ENCODE measurements around the gene RGS9. TPM values are rescaled to one million over a fixed set of nuclear protein-coding genes. Genes with fewer than 3 reads are reported as not detected.

The RGS9 gene
- total and polyA plus RNA-seq, 2 donors (not counting 1 experiment from before 2014, with no cell fraction given): 0.36 to 3.4 TPM

DNA sequence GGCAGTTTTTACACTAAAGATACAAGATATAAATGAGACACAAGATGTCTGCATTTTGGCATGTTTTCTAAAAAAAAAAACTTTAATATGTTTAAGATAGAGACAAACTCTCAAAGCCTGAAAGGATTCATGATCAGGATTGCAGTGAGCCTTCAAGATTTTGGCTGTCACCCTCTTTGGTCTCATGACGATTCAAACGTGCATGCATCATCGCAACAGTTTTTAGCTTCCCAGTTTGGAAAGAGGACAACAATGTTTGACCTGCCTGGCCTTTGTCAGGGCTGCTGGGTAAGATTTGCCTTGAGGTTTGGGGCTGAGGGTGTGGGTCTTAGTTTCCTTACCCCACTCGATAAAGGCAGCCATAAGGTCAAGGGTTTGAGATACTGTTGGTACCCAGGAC lies 134.1 kb downstream of the RGS9 start:
- ChIA-PET POLR2A (no interaction called here), CTCF (no interaction called here)
- H3K36me3 ChIP-seq (replicated peaks in 1 of 2; ENCODE audit: control extremely low read depth in 1 of 2, control insufficient read depth in 1 of 2, extremely low read depth in 1 of 2, insufficient read depth in 2 of 2, low read length in 1 of 2): no peaks in the 10 kb centered on the region
- no peak overlapping the region for H3K27ac ChIP-seq (ENCODE audit: low read length in 2 of 2)
- no peak overlapping the region for H3K9ac ChIP-seq (ENCODE audit: low read length)
- H3K9me3 ChIP-seq (ENCODE audit: control extremely low read depth in 1 of 3, control insufficient read depth in 2 of 3, insufficient read depth in 1 of 3, low read length in 2 of 3): no peaks in the 10 kb centered on the region
- H4K20me1 ChIP-seq (ENCODE audit: control insufficient read depth, insufficient read depth, low read length, poor library complexity, severe bottlenecking): no peaks in the 10 kb centered on the region
- intact Hi-C loops (cut with micrococcal nuclease): no loop called here
- H2AFZ ChIP-seq (ENCODE audit: insufficient read depth, low read depth, low read length, poor library complexity, severe bottlenecking): no peak overlapping the region
- TF ChIP-seq, protein P1, sequence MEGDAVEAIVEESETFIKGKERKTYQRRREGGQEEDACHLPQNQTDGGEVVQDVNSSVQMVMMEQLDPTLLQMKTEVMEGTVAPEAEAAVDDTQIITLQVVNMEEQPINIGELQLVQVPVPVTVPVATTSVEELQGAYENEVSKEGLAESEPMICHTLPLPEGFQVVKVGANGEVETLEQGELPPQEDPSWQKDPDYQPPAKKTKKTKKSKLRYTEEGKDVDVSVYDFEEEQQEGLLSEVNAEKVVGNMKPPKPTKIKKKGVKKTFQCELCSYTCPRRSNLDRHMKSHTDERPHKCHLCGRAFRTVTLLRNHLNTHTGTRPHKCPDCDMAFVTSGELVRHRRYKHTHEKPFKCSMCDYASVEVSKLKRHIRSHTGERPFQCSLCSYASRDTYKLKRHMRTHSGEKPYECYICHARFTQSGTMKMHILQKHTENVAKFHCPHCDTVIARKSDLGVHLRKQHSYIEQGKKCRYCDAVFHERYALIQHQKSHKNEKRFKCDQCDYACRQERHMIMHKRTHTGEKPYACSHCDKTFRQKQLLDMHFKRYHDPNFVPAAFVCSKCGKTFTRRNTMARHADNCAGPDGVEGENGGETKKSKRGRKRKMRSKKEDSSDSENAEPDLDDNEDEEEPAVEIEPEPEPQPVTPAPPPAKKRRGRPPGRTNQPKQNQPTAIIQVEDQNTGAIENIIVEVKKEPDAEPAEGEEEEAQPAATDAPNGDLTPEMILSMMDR (IDR thresholded peaks at IDR 0.05): no peak
- TF ChIP-seq EZH2 (IDR thresholded peaks at IDR 0.05; ENCODE audit: borderline replicate concordance, insufficient read depth, low read depth, low read length, poor library complexity, severe bottlenecking): no peak
- H3K27me3 ChIP-seq (replicated peaks in 1 of 4; ENCODE audit: control extremely low read depth in 1 of 4, control insufficient read depth in 3 of 4, insufficient read depth in 4 of 4, low read length in 3 of 4): no peaks in the 10 kb centered on the region
- 81% methylated on average over 4 of the region's 4 CpGs for WGBS (ENCODE audit: insufficient coverage)
- no peaks in the 10 kb centered on the region for H3K4me1 ChIP-seq (ENCODE audit: control insufficient read depth in 2 of 2, insufficient read depth in 2 of 2, low read length in 2 of 2)
- no peak for ATAC-seq (ENCODE audit: low read depth)
- Mint-ChIP-seq H3K9me3 (ENCODE audit: insufficient read depth) (peaks cover 7% of the 10 kb centered on the region), H3K4me3 (no peak overlapping the region), H3K4me1 (no peaks in the 10 kb centered on the region), H3K27me3 (peaks cover 34% of the 10 kb centered on the region), H3K27ac (no peak overlapping the region)
- no peak for DNase-seq
- no peak overlapping the region for H3K4me3 ChIP-seq (ENCODE audit: control extremely low read depth in 1 of 5, extremely low read depth in 1 of 5, insufficient read depth in 1 of 5, low read depth in 2 of 5, low read length in 4 of 5)
- no peaks in the 10 kb centered on the region for H3K79me2 ChIP-seq (ENCODE audit: control insufficient read depth, insufficient read depth, low read length)
- H3K4me2 ChIP-seq (replicated peaks; ENCODE audit: low read depth, low read length, poor library complexity, severe bottlenecking): no peak overlapping the region

Small RNA genes within 50 kb of the gene (small RNA-seq; reads per million reads assigned to genes)
- not detected for gene AC060771.1 (ENCODE audit: insufficient read length, low read depth, low replicate concordance)

Other genes with a start within 250 kb of the RGS9 start
- 67.2 and 76.6 TPM in 2 replicates for gene LRRC37A3, start 217.9 kb upstream of the RGS9 start, total RNA-seq
- 1.5 and 5.3 TPM in 2 replicates for gene LRRC37A3, start 217.9 kb upstream of the RGS9 start, polyA plus RNA-seq
- 105 and 106 TPM in 2 replicates for gene GNA13, start 80.6 kb upstream of the RGS9 start, total RNA-seq
- 28.9 and 97.9 TPM in 2 replicates for gene GNA13, start 80.6 kb upstream of the RGS9 start, polyA plus RNA-seq